GM12874 (cell line): Measurements from ENCODE around the gene HERPUD1.

ENCODE experiments used
- CTCF ChIP-seq: IDR thresholded peaks from 2 replicates; pipeline ENCODE4 v1.5.1; 2011; ENCODE audit warnings: low read depth, mild to moderate bottlenecking, control low read depth, low read length, moderate library complexity; ENCODE audit not compliant: insufficient read depth

The HERPUD1 gene

GRCh38 chr16:56948234-56948633 lies 16.3 kb downstream of the HERPUD1 start:
- no peak for TF ChIP-seq CTCF

- TF ChIP-seq CTCF, result no peak
Measured at GRCh38 chr16:56950051-56950450, 18.1 kb downstream of the HERPUD1 start.

- no peak for TF ChIP-seq CTCF
Measured at GRCh38 chr16:56950455-56950854, 18.5 kb downstream of the HERPUD1 start.

- peak; percentile 77 for TF ChIP-seq CTCF
Measured at GRCh38 chr16:56950881-56951771, 19.2 kb downstream of the HERPUD1 start.

- TF ChIP-seq CTCF, result no peak
Measured at GRCh38 chr16:56953006-56953405, 21.1 kb downstream of the HERPUD1 start.

- no peak for TF ChIP-seq CTCF
Measured at GRCh38 chr16:56956076-56956475, 24.1 kb downstream of the HERPUD1 start.

- TF ChIP-seq CTCF, result peak; percentile 21; the same call in 1 of the 2 replicates
Measured at GRCh38 chr16:56956756-56957155, 24.8 kb downstream of the HERPUD1 start.
